ENCODE results near the gene DLG4. TPM values are rescaled to one million over a fixed set of nuclear protein-coding genes. Genes with fewer than 3 reads are reported as not detected.

DLG4 gene
- total RNA-seq, 2 experiments from 2014 or later = 10.2 to 11.0 TPM

GRCh38 chr17:7261379-7262191 is 41.9 kb upstream of the DLG4 start:
- intact Hi-C loops (cut with DNase I, micrococcal nuclease) = no loop called here
- Mint-ChIP-seq H3K27me3 (peaks cover 11% of the 10 kb centered on the region), H3K27ac (peak overlapping the region; percentile 59), H3K4me3 (peak overlapping the region; percentile 76), H3K9me3 (no peaks in the 10 kb centered on the region), H3K36me3 (ENCODE audit: low read depth) (peaks cover 23% of the 10 kb centered on the region), H3K4me1 (ENCODE audit: low read depth) (peaks cover 28% of the 10 kb centered on the region)
- peaks cover 35% of the 10 kb centered on the region for H3K4me1 ChIP-seq (ENCODE audit: insufficient read depth, low read length)
- peaks cover 12 to 13% of the 10 kb centered on the region in 2 experiments for H3K27me3 ChIP-seq (ENCODE audit: control insufficient read depth in 1 of 2, insufficient read depth in 2 of 2, low read length in 2 of 2)
- ATAC-seq (ENCODE audit: poor library complexity) (peak; percentile 51), DNase-seq (peak in 6 of 14 experiments; percentile 14 to 59 (median 48))
- H3K4me3 ChIP-seq (ENCODE audit: low read length) = peak overlapping the region; percentile 50
- H3K36me3 ChIP-seq (ENCODE audit: insufficient read depth, low read length) = peaks cover 25% of the 10 kb centered on the region
- TF ChIP-seq CTCF (IDR thresholded peaks at IDR 0.05) = no peak
- peaks cover 0 to 7% of the 10 kb centered on the region in 2 experiments for H3K9me3 ChIP-seq (ENCODE audit: control insufficient read depth in 1 of 2, insufficient read depth in 1 of 2, low read length in 2 of 2)
- POLR2A ChIA-PET = interaction anchor here (1.0 to 1.1 kb wide), 4 partner anchors 19 to 75 kb away, joined by 3 to 5 read pairs (median 4); partner anchors contain the start of genes ACAP1 and GABARAP
- CTCF ChIA-PET = no interaction called here
- H3K27ac ChIP-seq (ENCODE audit: low read depth in 1 of 2, low read length in 2 of 2) = peak overlapping the region in 1 of 2 donors; percentile 21

GRCh38 chr17:7260651-7261378 is 41.2 kb upstream of the DLG4 start:
- no peak for TF ChIP-seq CTCF (IDR thresholded peaks at IDR 0.05)
- intact Hi-C loops (cut with DNase I, micrococcal nuclease) = no loop called here
- POLR2A ChIA-PET = interaction anchor here (1.1 kb wide), 2 partner anchors 21 to 76 kb away, joined by 4 to 5 read pairs; partner anchors contain the start of gene ACAP1
- CTCF ChIA-PET = no interaction called here
- no peaks in the 10 kb centered on the region for H3K9me3 Mint-ChIP-seq
- peak overlapping the region; percentile 50 for H3K4me3 ChIP-seq (ENCODE audit: low read length)
- peaks cover 31% of the 10 kb centered on the region for H3K36me3 Mint-ChIP-seq (ENCODE audit: low read depth)
- H3K27me3 ChIP-seq (ENCODE audit: control insufficient read depth in 1 of 2, insufficient read depth in 2 of 2, low read length in 2 of 2) = peaks cover 12 to 13% of the 10 kb centered on the region in 2 experiments
- H3K36me3 ChIP-seq (ENCODE audit: insufficient read depth, low read length) = peaks cover 30% of the 10 kb centered on the region
- DNase-seq = peak in 9 of 14 experiments; percentile 21 to 54 (median 45)
- peaks cover 35% of the 10 kb centered on the region for H3K4me1 ChIP-seq (ENCODE audit: insufficient read depth, low read length)
- H3K4me3 Mint-ChIP-seq = peak overlapping the region; percentile 69
- peak overlapping the region in 1 of 2 donors; percentile 21 for H3K27ac ChIP-seq (ENCODE audit: low read depth in 1 of 2, low read length in 2 of 2)
- peak; percentile 53 for ATAC-seq (ENCODE audit: poor library complexity)
- peaks cover 10% of the 10 kb centered on the region for H3K27me3 Mint-ChIP-seq
- peaks cover 28% of the 10 kb centered on the region for H3K4me1 Mint-ChIP-seq (ENCODE audit: low read depth)
- peaks cover 0 to 7% of the 10 kb centered on the region in 2 experiments for H3K9me3 ChIP-seq (ENCODE audit: control insufficient read depth in 1 of 2, insufficient read depth in 1 of 2, low read length in 2 of 2)
- H3K27ac Mint-ChIP-seq = peak overlapping the region; percentile 55

- ATAC-seq (ENCODE audit: poor library complexity) (no peak), DNase-seq (peak in 1 of 14 experiments; percentile 21)
- no peaks in the 10 kb centered on the region for H3K9me3 Mint-ChIP-seq
- peaks cover 34% of the 10 kb centered on the region for H3K36me3 Mint-ChIP-seq (ENCODE audit: low read depth)
- intact Hi-C loops (cut with DNase I, micrococcal nuclease) = no loop called here
- peaks cover 35% of the 10 kb centered on the region for H3K4me1 ChIP-seq (ENCODE audit: insufficient read depth, low read length)
- peaks cover 28% of the 10 kb centered on the region for H3K4me1 Mint-ChIP-seq (ENCODE audit: low read depth)
- no peak overlapping the region for H3K27ac ChIP-seq (ENCODE audit: low read depth in 1 of 2, low read length in 2 of 2)
- H3K27me3 ChIP-seq (ENCODE audit: control insufficient read depth in 1 of 2, insufficient read depth in 2 of 2, low read length in 2 of 2) = peaks cover 12 to 13% of the 10 kb centered on the region in 2 experiments
- H3K4me3 Mint-ChIP-seq = peak overlapping the region; percentile 69
- peaks cover 0 to 7% of the 10 kb centered on the region in 2 experiments for H3K9me3 ChIP-seq (ENCODE audit: control insufficient read depth in 1 of 2, insufficient read depth in 1 of 2, low read length in 2 of 2)
- peaks cover 10% of the 10 kb centered on the region for H3K27me3 Mint-ChIP-seq
- no peak overlapping the region for H3K4me3 ChIP-seq (ENCODE audit: low read length)
- H3K27ac Mint-ChIP-seq = peak overlapping the region; percentile 55
- ChIA-PET CTCF (no interaction called here), POLR2A (no interaction called here)
- TF ChIP-seq CTCF (IDR thresholded peaks at IDR 0.05) = no peak
- peaks cover 30% of the 10 kb centered on the region for H3K36me3 ChIP-seq (ENCODE audit: insufficient read depth, low read length)
Measured at GRCh38 chr17:7260151-7260550, 40.5 kb upstream of the DLG4 start.

All from CD4-positive, alpha-beta T cell (primary cell).